Keratinocyte (primary cell): Measurements from ENCODE around the gene LRRN4. TPM values are rescaled to one million over a fixed set of nuclear protein-coding genes. Genes with fewer than 3 reads are reported as not detected.

Experiments used
- DNase-seq: peaks from one replicate; pipeline ENCODE4 v3.0.0-alpha.2; 2011; ENCODE audit warnings: low read depth, missing footprints, low spot score
- FAIRE-seq: peaks from 2 replicates; lab custom pipeline; 2011; peaks lifted over from hg19 to GRCh38; lab: Jason Lieb, UNC
- H2AFZ ChIP-seq: 2 replicates; pipeline ENCODE4 v1.6.0; 2012; ENCODE audit warnings: low read length, control low read depth, inconsistent platforms; ENCODE audit not compliant: control insufficient read depth
- H3K27ac ChIP-seq: 2 replicates; pipeline ENCODE4 v1.5.1; 2011; ENCODE audit warnings: low read length; ENCODE audit not compliant: control insufficient read depth, insufficient read depth
- H3K27me3 ChIP-seq: 3 replicates; pipeline ENCODE4 v1.6.0; 2011; ENCODE audit warnings: low read length; ENCODE audit not compliant: control insufficient read depth, insufficient read depth; ENCODE audit errors: extremely low read depth
- H3K36me3 ChIP-seq, 2 experiments: 2 replicates in 1 of 2; 3 replicates in 1 of 2; pipeline ENCODE4 v1.5.1; 2011; ENCODE audit warnings: low read length in 2 of 2, mild to moderate bottlenecking in 1 of 2; ENCODE audit not compliant: control insufficient read depth in 2 of 2, insufficient read depth in 2 of 2; ENCODE audit errors: extremely low read depth in 1 of 2
- H3K4me1 ChIP-seq: 3 replicates; pipeline ENCODE4 v1.5.1; 2011; ENCODE audit warnings: low read length; ENCODE audit not compliant: control insufficient read depth, insufficient read depth; ENCODE audit errors: extremely low read depth
- H3K4me2 ChIP-seq: 3 replicates; pipeline ENCODE4 v1.6.0; 2011; ENCODE audit warnings: low read depth, low read length; ENCODE audit not compliant: control insufficient read depth, insufficient read depth; ENCODE audit errors: extremely low read depth
- H3K4me3 ChIP-seq, 3 experiments: fragments of 200-600 bp in 1 of 3; sonication (generic) in 1 of 3; 2 replicates in 2 of 3; 3 replicates in 1 of 3; pipeline ENCODE4 v1.5.1; 2011 to 2016; ENCODE audit warnings: low read length in 3 of 3, mild to moderate bottlenecking in 3 of 3, control low read depth in 2 of 3, inconsistent platforms in 1 of 3, low read depth in 1 of 3, mixed read lengths in 1 of 3, mixed run types in 1 of 3, moderate library complexity in 1 of 3; ENCODE audit not compliant: control insufficient read depth in 2 of 3, insufficient read depth in 2 of 3; ENCODE audit errors: extremely low read depth in 1 of 3
- H3K79me2 ChIP-seq: 2 replicates; pipeline ENCODE4 v1.6.0; 2012; ENCODE audit warnings: low read length; ENCODE audit not compliant: control insufficient read depth, insufficient read depth
- H3K9ac ChIP-seq: 3 replicates; pipeline ENCODE4 v1.6.0; 2011; ENCODE audit warnings: low read length; ENCODE audit not compliant: control insufficient read depth, insufficient read depth; ENCODE audit errors: extremely low read depth
- H3K9me1 ChIP-seq: 3 replicates; pipeline ENCODE4 v1.6.0; 2011; ENCODE audit warnings: low read length; ENCODE audit not compliant: control insufficient read depth, insufficient read depth; ENCODE audit errors: extremely low read depth
- H3K9me3 ChIP-seq: 2 replicates; pipeline ENCODE4 v1.5.1; 2012; ENCODE audit warnings: low read depth, low read length; ENCODE audit not compliant: control insufficient read depth
- H4K20me1 ChIP-seq: 3 replicates; pipeline ENCODE4 v1.6.0; 2011; ENCODE audit warnings: low read length; ENCODE audit not compliant: control insufficient read depth, insufficient read depth; ENCODE audit errors: extremely low read depth
- EZH2 ChIP-seq: IDR thresholded peaks from one replicate; pipeline ENCODE4 v1.6.1; 2012; ENCODE audit warnings: inconsistent platforms, mild to moderate bottlenecking, low read length, moderate library complexity
- dilution Hi-C: fragments of 300-500 bp; cut with MboI; formaldehyde crosslinking; loops from one replicate; pipeline ENCODE4 v1.7.0; 2020; ENCODE audit warnings: low sequenced_read_pairs; ENCODE audit not compliant: extremely low pct_ligation_motif_present
- polyA plus RNA-seq, 5 experiments: library from polyadenylated mRNA; depleted of rRNA in 3 of 5; stranded (reverse) in 3 of 5; stranded (forward) in 1 of 5; unstranded in 1 of 5; fragments of >200 nt; gene quantifications; 1 replicate in 1 of 5; 2 replicates in 3 of 5; 3 replicates in 1 of 5; pipeline versions ENCODE4 v1.2.1 to v1.2.3, GENCODE V29; 2011 to 2012; ENCODE audit warnings: missing spikeins in 2 of 5, low read depth in 1 of 5, low replicate concordance in 1 of 5
- TF ChIP-seq, protein P1 (sequence below), 3 experiments: IDR thresholded peaks in 1 of 3; conservative IDR thresholded peaks in 1 of 3; optimal IDR thresholded peaks in 1 of 3; 2 replicates in 2 of 3; 3 replicates in 1 of 3; pipeline versions ENCODE3 to v1.5.1; 2011; ENCODE audit warnings: low read length in 3 of 3, mild to moderate bottlenecking in 3 of 3, moderate library complexity in 2 of 3, control low read depth in 1 of 3, inconsistent platforms in 1 of 3; ENCODE audit not compliant: insufficient read depth in 2 of 3; ENCODE audit errors: extremely low read depth in 1 of 3

The LRRN4 gene
- polyA plus RNA-seq, 1 donor (not counting 4 experiments of a cell fraction or from before 2014, with no cell fraction given) = 0.14 TPM

DNA sequence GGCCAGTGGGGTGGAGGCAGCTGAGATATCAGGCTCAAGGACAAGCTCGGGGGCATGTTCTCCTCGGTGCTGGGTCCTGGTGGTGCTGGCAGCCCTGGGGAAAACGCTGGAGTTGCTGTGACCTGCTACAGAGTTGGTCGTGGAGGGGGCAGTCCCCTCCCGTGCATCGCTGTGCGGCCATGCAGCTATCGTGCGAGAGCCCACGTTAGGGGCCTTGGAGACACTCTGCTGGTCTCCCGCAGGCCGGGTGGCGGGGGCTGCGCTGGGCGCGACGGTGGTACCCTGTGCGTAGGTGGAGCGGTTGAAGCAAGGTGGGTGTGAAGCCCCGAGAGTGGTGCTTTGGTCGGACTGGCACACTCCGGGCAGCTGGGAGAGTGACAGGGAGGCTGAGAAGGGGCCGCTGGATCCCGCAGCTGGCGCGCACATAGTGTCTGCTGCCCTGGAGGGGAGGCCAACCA, 12.0 kb downstream of the LRRN4 start:
- no peak for TF ChIP-seq EZH2
- TF ChIP-seq, protein P1, sequence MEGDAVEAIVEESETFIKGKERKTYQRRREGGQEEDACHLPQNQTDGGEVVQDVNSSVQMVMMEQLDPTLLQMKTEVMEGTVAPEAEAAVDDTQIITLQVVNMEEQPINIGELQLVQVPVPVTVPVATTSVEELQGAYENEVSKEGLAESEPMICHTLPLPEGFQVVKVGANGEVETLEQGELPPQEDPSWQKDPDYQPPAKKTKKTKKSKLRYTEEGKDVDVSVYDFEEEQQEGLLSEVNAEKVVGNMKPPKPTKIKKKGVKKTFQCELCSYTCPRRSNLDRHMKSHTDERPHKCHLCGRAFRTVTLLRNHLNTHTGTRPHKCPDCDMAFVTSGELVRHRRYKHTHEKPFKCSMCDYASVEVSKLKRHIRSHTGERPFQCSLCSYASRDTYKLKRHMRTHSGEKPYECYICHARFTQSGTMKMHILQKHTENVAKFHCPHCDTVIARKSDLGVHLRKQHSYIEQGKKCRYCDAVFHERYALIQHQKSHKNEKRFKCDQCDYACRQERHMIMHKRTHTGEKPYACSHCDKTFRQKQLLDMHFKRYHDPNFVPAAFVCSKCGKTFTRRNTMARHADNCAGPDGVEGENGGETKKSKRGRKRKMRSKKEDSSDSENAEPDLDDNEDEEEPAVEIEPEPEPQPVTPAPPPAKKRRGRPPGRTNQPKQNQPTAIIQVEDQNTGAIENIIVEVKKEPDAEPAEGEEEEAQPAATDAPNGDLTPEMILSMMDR (optimal IDR thresholded peaks at IDR 0.05 in 1 of 3, IDR thresholded peaks at IDR 0.05 in 1 of 3, conservative IDR thresholded peaks at IDR 0.05 in 1 of 3; ENCODE audit: extremely low read depth in 1 of 3, insufficient read depth in 2 of 3, low read length in 3 of 3) = no peak
- no peak for FAIRE-seq
- no peaks in the 10 kb centered on the region for H3K79me2 ChIP-seq
- dilution Hi-C loops = no loop called here
- H3K4me1 ChIP-seq = no peaks in the 10 kb centered on the region
- no peaks in the 10 kb centered on the region for H4K20me1 ChIP-seq
- no peak for DNase-seq
- H3K9me3 ChIP-seq = no peaks in the 10 kb centered on the region
- H3K27ac ChIP-seq = no peak overlapping the region
- no peak overlapping the region for H3K4me2 ChIP-seq
- H3K9me1 ChIP-seq = no peaks in the 10 kb centered on the region
- peaks cover 8 to 13% of the 10 kb centered on the region in 2 experiments for H3K36me3 ChIP-seq
- H3K27me3 ChIP-seq = no peaks in the 10 kb centered on the region
- no peak overlapping the region for H3K4me3 ChIP-seq
- H2AFZ ChIP-seq = no peak overlapping the region
- no peak overlapping the region for H3K9ac ChIP-seq

DNA sequence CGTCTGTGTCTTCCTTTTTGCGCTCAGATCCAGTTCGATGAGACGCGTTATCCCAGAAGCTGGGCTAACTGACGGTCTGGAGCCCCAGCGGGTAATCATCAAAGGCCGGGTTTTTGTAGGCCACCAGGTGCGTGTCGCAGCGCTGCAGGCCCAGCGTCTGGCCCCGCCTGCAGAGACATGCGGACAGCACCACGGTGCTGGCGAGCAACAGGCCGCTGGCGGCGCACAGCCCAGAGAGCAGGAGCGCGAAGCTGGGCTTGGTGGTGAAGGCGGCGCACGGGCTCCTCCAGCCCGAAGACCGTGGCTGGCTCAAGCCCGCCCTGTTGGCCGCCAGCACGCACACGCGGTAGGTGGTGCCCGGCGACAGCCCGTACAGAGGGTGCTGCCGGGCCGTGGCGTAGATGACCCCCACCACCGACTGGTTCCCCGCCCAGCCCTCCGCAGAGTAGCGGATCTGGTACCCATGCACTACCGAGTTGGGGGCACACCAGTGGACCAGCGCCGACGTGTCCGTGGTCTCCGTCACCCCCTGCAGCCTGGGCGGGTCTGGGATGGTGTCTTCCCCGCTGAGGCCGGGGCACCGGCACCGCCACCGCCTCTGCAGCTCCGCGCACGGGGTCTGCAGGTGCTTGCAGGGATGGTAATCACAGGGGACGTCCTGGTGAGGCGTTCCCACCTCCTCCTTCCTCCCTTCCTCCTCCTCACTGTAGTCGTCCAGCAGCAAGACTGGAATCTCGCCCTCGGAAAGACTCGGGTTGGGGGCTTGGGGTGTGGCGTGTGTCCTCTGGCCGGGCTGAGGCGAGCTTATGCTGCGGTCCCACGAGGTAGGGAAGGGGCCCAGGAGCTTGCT, 12.7 kb downstream of the LRRN4 start:
- peaks cover 11 to 18% of the 10 kb centered on the region in 2 experiments for H3K36me3 ChIP-seq
- H3K27me3 ChIP-seq = no peaks in the 10 kb centered on the region
- no peak for DNase-seq
- no peak overlapping the region for H2AFZ ChIP-seq
- H3K27ac ChIP-seq = no peak overlapping the region
- dilution Hi-C loops = no loop called here
- no peaks in the 10 kb centered on the region for H3K79me2 ChIP-seq
- TF ChIP-seq, protein P1 (optimal IDR thresholded peaks at IDR 0.05 in 1 of 3, IDR thresholded peaks at IDR 0.05 in 1 of 3, conservative IDR thresholded peaks at IDR 0.05 in 1 of 3; ENCODE audit: extremely low read depth in 1 of 3, insufficient read depth in 2 of 3, low read length in 3 of 3) = no peak
- TF ChIP-seq EZH2 = no peak
- no peak overlapping the region for H3K4me3 ChIP-seq
- H3K4me1 ChIP-seq = no peaks in the 10 kb centered on the region
- no peak overlapping the region for H3K4me2 ChIP-seq
- no peaks in the 10 kb centered on the region for H3K9me3 ChIP-seq
- no peak overlapping the region for H3K9ac ChIP-seq
- FAIRE-seq = no peak
- no peaks in the 10 kb centered on the region for H3K9me1 ChIP-seq
- H4K20me1 ChIP-seq = no peaks in the 10 kb centered on the region
